Ramos (cell line): Measurements from ENCODE around the gene MAFG.

ENCODE experiments used
- in situ Hi-C: fragments of 300-500 bp; cut with MboI; formaldehyde crosslinking; loops from one replicate; pipeline ENCODE4 v1.14.3; 2022; ENCODE audit warnings: low sequenced_read_pairs; ENCODE audit not compliant: unreplicated experiment

The MAFG gene

DNA sequence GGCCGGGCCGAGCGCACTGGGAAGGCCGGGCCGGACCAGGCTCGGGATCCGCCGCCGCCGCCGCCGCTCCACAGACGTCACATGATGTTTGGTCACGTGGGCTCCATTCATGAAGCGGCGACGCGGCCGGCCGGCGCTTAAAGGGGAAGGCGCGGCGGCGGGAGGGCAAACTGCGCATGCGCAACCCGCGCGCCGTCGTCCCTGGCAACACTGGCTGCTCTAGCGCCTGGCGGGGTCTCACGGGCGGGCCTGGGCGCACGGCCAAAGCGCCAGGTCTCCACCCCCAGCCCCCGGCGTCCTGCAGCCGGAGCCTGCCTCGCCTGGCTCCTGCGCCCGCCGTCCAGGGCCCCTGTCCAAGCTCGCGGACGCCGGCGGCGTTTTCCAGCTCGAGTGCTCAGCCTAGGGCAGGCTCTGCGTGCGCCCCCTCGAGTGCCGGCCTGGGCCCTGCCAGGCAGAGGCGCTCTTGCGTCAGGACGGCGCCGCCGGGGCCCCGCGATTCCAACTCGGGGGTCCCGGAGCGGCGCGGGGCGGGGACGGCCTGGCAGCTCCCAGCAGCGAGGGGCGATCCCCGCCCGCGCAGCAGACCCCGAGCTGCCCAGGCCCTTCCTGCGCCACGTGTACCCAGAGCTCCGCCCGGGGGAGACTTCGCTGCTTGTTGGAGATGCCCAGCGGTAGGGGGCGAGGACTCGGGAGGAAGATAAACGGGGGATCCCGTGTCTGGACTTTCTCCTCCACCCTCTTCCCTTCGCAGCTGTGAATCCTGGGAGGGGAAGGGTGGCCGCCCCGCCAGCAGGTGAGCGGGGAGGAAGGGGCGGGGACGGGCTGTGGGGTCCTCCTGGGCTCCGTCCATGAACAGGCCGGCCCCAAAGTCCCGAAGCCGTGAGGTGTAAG, at the start of gene MAFG:
Gene MAFG, minus strand, starts transcription at position 83 of the 891 bp plus-strand sequence. CDS start 4,550 bp downstream, outside the sequence.
- in situ Hi-C loops, result no loop called here

DNA sequence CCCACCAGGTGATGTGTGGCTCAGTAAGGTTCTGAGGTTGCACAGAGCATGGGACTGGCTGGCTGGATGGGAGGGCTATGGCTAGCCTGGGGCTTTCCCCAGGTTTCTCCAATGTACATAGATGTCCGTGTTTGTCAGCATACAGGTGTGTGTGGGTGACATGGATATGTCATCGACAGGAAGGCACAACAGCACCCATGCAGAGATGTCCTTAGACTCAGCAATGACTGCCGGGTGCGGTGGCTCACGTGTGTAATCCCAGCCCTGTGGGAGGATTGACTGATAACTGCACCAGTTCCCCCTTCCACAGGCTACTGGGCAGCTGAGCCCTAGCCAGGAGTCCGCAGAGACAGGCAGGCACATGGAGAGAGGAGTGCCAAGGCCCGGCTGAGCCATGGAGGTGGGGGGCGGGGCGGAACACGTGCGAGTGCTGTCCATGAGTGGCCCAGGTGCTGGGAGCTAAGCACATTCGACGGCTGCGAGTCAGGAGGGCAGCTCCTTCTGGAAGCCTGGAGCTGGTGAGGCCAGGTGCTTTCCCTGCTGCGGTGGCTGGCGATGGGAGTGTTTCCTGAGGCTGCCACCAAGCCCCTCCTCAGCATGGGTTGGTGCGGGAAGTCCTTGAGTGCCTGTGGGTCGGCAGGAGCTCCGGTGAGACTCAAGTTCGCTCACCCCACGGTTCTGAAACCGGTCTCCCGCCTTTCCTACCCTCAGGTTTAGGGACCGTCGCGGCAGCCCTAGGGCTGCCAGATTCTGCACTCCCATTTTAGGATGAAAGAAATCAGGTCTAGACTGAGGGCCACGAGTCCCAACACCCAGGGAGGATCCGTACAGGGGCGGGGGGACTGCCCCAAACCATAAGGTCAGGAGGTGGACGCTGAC, 49.0 kb upstream of the MAFG start:
- in situ Hi-C loops, result no loop called here

DNA sequence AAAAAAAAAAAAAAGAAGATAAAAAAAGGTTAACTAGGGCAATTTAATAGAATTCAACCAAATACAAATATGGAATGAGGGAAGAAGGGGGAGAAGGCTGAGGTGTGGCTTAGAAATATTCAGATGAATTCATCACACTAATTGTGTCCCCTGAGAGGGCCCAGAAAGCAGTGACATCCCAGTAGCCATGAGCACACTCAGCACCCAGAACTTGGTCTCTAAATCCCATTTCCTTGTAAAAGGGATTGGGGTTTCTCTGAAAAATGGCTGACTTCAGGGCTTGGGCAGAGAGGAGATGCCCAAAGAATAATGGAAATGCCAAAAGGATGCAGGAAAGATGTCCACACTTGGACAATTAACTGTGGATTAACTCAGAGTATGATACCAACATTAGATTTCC, 45.9 kb upstream of the MAFG start:
- in situ Hi-C loops, result no loop called here

DNA sequence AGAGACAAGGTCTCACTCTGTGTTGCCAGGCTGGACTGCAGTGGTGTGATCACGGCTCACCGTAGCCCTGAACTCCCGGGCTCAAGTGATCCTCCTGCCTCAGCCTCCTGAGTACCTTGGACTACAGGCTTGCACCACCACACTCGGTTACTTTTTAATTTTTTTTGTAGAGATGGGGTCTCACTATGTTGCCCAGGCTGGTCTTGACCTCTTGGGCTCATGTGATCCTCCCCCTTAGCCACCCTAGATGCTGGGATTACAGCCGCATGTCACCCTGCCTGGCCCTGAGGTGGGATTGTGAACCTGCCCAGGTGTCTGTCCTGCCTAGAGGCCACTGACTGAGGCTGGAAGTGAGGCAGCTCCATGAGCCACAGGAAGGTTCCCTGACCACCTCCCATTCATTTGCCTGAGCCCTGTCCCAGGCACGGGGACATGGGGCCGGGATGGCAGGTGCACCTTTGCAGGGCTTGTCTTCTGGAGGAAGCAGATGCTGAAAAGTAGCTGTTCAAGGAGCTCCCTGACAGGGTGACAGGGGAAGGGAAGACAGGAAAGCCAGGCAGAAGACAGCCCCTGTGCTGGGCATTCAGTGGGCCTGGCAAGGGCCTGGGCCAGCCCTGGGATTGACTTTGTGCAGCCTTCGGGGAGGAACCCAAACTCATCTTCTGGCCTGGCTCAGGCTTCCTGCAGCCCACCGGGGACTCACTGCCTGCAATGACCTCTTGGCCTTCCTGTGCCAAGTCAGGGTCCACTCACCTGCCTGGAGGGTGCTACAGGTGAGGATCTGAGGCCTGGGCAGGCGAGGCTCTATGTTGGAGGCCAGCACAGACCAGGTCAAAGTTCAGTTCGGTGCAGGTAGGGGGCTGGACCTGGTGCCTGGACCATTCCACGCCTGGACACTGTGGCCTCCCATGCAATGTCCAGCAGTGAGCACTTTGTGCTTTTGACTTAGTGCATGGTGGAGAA, 41.6 kb upstream of the MAFG start:
- in situ Hi-C loops, result no loop called here

DNA sequence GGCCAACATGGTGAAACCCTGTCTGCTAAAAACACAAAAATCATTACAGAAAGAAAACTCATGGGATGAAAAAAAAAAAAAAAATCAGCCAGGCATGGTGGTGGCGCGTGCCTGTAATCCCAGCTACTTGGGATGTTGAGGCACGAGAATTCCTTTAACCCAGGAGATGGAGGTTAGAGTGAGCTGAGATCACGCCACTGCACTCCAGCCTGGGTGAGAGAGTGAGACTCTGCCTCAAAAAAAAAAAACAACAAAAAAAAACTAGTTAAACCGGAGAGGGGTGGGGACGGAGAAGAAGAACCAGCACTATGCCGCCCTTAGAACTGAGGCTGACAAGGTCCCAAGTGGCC, 40.8 kb upstream of the MAFG start:
- in situ Hi-C loops, result no loop called here

DNA sequence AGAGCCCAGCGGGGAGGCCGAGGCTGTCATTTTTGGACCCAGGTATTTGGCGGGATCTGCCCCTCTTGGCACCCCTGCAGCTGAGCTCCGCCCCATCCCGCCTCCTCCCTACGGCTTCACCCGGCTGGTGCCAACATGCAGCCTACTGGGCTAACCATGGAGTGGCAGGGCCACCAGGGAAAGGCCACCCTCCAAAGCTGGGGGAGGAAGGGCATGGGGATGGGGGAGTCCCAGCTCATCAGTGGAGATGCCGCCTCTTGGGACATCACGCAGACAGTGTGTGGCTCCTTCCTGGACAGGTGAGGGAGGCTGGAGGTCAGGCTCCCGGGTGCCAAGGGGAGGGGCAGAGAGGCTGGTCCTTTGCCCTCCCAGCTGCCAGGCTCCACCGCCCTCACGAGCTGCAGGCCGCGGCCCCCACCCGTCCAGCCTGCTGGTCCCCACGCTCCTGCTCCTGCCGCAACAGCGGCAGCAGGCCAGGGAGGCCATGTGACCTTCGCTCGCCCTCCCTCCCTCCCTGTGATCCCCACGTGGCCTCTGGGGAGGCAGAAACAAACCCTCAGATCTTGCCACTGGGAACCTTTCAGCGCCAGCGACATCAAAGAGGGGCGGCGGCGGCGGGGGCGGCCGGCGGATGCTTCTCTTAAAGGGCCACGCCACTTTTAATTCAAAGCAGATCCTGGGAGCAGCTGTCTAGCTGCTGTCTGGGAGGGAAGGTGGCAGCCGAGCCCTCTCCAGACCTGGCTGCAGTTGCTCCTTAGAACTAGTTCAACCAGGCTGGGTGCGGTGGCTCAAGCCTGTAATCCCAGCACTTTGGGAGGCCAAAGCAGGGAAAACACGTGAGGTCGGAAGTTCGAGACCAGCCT, 40.2 kb upstream of the MAFG start:
- in situ Hi-C loops, result no loop called here

DNA sequence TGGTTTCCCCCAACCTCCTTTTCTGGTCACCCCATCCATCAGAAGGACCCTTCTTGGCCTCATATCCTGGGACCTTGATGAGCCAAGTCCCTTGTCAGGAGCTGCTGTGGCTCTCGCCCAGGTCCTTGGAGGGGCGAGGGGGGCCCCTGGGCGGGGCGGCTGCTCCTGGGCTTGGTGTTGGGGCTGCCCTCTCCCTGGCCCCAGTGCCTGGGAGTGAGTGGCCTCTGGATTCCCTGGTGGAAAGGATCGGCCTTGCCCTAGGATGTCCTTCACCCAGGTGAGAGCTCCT, 39.7 kb upstream of the MAFG start:
- in situ Hi-C loops, result no loop called here

DNA sequence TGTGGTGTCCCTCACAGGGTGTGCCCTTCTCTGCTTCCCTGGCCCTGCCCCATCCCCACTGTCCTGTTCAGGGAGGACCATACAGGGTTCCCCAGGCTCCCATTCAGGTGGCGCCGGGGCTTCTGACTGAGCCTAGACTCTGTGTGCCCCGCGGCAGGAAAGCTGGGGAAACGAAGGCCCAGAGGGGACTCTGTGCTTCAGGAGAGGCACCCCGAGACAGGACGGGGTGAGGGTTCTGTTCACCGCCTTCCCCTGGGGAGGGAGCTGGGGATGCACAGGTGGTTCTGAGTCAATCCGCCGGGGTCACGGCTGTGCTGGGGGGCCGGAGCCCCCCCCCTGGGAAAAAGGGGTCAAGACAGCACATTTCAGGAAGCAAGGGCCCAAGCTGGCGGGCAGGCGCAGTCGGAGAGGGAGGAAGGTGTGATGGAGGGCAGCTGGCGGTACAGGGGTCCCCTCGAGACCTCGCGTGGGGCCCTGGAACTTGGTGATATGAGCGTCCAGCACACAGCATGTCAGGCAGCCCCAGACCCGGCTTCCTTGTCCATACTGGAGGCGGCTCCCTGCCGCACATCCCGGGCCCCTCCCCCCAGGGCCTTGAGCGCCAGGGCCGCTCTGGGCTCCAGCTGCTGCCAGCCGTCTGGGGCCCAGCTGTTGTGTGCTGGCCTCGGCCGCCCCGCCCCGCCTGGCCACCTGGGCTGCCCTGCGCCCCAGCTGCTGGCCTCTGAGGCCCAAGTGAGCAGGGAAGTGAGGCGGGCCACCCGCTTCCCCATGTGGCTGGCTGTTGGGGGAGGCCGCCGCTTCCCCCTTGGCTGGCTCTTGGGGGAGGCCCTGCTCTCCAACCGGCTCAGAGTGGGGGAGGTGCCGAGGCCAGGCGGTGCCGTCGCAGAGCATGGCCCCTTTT, 39.1 kb upstream of the MAFG start:
- in situ Hi-C loops, result no loop called here

DNA sequence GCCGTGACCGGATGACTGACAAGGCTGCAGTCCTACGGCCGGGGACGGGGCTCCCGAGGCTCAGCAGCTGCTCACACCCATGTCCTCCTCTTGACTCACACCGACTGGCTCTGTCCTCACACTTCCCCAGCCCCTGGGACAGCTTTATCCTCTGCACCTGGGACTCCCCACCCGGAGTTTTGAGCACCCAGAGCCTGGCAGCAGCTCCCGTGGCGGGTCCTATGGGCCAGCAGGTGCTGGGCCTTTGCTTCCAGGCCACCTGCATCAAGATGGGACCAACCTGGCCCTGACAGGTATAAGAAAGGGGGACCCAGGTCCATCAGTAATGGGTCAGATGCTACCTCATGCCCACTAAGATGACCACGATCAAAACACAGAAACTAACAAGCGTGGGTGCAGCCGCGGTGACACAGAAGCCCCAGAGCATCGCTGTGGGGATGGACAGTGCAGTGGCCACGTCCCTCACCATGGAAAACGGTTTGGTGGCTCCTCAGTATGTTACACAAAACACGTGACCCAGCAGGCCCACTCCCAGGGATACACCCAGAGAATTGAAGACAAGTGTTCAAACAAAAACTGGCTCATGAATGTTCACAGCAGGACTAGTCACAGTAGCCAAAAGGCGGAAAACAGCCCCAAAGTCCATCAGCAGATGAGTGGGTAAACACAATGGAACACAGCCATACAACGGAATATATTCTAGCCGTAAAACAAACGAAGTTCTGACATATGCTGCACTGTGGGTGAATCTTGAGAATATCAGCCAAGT, 36.7 kb upstream of the MAFG start:
- in situ Hi-C loops, result no loop called here

DNA sequence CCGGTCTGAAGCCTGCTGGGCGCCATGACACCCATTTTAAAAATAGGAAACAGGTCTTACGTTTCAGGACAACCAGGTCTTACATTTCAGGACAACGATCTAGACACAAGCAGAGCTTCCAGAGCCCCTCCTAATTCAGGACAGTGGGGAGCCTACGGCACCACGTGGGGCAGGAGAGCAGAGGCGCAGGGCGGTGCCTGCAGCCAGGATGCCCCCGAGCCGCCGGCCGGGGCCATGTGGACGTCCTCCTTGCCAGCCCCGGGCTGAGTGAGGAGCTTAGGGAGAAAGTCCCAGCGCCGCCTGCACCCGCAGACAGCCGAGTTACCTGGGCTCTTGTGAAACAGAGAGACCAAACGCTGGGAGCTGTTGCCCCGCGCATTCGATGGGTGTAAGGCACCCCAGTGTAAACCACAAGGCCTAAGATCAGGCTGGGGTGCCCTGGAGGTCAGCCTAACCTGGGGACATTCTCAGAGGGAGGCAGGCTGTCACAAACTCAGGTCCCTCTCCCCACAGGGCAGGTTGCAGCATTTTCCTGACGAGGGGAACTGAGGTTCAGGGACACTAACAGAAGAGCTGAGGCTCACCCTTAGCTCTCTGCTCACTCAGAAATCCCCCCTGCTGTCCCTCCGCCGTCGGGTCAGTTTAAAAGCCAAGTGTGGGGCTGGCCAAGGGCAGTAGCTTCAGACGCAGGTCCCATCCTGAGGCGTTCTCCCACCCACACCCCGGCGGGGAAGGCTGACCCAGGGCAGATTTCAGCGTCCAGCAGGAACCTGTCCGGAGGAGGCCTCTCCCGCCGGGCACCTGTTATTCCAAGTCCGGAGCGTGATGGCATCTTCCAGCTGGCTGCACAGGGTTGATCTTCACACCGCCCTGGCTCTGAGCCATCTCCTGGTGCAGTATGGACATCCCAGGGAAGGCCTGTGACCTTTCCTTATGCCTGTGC, 35.2 kb upstream of the MAFG start:
- in situ Hi-C loops, result no loop called here

DNA sequence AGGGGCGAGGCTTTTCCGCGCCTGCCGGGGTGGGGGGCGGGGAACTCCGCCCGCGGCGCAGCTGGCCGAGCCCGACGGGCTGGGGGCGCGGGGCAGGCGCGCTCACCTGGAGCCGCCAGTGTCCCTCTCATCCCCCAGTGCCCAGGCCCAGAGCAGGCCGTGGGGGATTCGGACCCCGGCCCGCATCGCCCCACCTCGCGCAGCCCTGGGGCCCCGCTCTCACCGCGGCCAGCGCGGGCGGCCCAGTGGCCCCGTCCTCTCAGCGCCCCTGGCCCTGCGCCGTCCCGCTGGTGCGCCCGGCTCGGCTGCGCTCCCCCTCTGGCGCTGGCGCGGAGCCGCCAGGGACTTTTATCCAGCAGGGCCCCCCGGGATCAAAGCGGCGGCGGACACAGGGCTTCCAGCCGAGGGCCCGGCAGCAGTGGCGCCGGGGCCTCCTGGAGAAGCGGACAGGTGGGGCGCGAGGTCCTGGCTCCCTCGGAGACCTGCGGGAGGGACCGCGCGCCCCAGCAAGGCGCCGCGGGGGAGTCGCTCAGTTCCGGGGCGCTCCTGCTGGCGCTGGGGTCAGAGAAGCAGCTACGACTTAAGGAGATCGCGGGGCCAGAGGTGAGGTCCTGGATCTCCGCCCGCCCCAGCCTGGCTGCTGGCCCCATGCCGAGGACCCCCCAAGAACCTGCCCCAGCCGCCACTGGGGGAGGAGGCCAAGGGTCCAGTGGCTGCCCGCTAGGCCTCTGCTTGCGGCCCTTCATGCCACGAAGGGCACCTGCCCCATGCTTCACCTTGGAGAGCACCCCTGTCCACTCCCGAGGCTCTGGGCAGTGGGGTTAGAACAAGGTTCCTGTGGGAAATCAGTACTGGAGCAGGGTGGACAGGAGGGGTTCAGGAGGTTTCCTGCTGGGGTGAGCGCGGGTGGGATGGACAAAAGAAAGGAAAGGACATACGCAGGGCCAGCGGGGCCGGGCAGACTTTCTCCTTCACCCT, 34.3 kb upstream of the MAFG start:
- in situ Hi-C loops, result no loop called here

DNA sequence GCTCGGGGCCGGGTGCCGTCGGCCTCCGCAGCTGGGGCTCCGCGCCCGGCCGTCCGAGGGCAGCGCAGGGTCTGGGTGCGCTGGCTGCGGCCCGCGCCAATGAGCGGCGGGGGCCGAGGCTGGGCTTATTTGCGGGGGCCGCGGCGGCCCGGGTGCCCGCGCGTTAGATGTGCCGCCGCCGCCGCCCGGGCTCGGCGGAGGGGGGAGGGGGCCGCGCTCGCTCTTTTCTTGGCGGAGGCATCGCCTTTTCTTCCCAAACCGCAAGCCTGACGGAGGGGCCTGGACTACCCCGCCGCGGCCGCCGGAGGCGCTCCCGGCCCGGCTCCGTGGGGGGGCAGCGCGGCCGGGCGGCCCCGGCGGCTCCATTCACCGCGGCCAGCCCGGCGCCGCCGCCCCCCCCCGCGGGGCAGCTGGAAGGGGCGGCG, 33.6 kb upstream of the MAFG start, which contains the start of gene NOTUM:
Gene NOTUM, minus strand, starts transcription at position 101 of the 425 bp plus-strand sequence. CDS start 278 bp downstream, outside the sequence.
- in situ Hi-C loops, result no loop called here

DNA sequence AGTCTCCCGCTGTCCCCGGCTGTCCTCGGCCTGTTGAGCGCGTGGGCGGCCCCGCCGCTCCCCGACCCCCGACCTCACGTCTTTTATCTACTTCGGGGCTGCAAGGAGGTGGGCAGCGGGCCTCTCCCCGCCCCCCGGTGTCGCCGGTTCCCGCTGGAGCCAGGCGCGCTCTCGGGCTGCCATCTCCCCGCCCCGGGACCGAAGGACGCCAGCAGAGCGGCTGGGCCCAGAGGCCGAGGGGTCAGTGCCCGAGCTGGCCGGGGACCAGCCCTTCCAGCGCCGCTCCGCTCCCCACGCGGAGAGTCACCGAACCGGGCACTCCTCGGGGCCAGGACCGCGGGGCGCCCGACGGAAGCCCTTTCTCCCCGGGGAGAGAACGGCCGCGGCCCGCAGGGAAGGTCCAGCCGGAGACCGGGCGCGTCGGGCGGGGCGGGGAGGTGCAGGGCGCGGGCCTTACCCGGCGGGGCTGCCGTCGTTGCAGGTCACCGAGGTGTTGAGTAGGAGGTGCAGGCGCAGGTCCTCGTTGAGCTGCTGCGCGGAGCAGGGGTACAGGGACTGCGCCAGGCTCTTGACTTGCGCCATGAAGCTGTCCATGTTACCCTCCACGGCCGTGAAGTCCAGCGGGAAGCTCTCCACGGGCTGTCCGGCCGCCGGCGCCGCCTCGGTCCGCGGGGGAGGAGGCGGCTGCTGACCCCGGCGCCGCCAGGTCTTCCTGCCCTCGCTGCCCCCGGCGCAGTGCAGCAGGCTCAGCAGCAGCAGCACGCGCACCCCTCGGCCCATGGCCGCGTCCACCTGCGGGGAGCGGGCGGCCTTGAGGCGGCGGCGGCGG, 32.8 kb upstream of the MAFG start:
- in situ Hi-C loops, result no loop called here

DNA sequence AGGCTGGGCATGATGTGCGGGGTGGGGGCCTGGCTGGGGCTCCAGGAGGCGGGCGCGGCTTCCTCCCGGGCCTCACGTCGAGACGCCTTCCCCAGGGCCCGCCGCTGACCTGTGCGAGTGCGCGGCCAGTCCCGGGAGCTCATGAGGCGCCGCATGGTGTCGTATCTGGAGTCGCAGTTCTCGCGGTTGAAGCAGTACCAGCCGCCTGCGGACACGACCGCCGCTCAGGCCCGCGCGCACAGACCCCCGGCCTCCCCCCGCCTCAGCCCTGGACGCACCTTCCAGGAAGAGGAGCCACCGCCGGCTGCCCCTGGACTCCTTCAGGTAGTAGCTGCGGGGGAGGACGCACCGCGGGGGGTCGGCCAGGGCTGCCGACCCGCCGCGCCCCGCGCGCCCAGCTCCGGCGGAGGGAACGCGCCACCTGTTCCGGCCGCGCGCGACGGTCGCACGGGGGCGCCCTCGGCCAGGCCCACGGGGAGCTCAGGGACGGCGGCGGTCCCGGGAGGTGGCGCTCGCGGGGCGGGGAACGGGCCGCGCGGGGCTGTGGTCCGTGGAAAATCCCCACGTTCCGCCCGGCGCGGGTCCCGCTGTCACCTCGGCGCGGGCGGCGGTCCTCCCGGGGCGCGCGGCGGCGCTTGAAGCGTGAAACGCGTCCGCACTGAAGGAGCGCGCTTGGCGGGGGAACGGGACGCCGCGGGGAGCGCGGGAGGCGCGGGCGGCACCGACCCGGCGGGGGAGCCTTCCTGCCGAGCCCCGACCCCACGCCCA, 32.0 kb upstream of the MAFG start:
- in situ Hi-C loops, result loop anchor here (5.0 to 10.0 kb wide), 2 partner anchors 63 to 195 kb away; partner anchors contain the start of genes CENPX and LRRC45
